Jurkat, Clone E6-1 (cell line): ENCODE measurements around the gene RHCE.
"Not testable (repeated sequence)": the region's sequence is repeated elsewhere in the genome, so short reads cannot be mapped to it uniquely, and the experiment has no call there.

Experiments used
- DNase-seq: peaks from one replicate; pipeline ENCODE4 v3.0.0-alpha.2; 2011; ENCODE audit warnings: low read depth, low spot score
- H3K4me3 ChIP-seq: 2 replicates; pipeline ENCODE4 v1.5.1; 2011; ENCODE audit warnings: mild to moderate bottlenecking, low read length, control low read depth, moderate library complexity

RHCE gene

DNA sequence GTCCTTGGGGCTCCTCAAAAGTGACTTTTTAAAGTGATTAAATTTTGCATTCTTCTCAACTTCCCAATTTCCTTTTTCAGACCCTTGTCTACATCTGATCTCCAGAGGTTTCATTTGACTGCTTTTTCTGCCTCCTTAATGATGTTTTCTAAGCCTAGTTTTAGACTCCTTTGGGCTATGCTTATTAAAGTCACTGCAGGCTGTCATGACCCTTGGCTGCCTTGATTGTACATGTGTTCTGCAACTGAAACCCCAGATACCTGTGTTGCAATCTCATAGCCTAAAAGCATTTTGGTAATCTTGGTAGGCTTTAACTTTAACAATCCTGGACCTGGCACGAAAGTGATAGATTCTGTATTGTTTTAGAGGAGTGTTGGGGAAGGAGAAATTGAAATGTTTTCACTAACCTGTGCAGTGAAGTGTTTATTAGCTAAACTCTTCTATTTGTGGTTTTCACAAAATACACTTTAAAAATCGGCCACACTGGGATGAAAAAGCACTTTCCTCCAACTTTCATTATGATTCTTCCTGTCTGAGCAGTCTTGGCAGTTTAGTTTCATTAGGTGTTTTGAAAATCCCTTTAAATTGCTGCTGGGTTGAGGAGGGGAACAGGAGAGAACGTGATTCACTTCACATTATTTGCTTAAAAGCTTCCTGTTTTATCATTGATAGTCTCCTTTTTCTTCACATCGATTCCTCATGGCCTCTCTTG lies 14.9 kb upstream of the RHCE start:
- no peak overlapping the region for H3K4me3 ChIP-seq
- DNase-seq, result no peak

DNA sequence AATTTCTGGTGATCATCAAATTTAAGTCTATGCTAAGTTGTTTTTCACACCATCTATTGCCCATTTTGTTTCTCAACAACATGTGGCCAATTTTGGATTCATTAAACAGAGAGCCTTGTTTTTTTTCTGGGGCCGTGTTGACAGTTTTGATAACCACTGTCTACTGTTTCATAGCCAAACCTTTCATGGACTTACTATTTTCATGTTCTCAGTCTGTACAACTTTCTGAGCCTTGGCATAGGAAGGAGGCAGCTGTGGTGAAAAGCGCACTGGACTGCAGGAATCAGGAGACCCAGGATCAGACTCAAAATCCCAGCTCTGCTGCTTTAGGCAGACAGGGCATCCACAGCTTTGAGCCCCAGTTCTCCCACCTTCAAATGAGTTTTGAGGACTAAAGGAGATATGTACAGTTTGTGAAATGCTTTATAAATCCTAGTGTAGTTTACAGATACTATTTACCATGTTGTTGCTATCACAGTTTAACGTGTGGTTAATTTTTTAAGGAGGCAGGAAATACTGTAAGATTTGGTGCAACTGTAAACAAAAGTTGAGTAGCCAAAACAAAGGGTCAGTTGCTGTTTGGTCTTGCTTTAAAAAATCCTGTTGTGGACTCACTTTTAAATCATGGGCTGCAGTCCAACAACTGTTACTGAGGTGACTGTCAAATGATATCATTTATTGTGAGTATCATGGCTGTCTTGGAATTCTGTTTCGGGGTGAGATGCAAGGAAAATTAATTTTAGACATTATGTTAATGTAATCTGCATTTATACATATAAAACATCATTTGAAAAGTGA lies 13.0 kb upstream of the RHCE start:
- H3K4me3 ChIP-seq, result no peak overlapping the region
- DNase-seq, result no peak

DNA sequence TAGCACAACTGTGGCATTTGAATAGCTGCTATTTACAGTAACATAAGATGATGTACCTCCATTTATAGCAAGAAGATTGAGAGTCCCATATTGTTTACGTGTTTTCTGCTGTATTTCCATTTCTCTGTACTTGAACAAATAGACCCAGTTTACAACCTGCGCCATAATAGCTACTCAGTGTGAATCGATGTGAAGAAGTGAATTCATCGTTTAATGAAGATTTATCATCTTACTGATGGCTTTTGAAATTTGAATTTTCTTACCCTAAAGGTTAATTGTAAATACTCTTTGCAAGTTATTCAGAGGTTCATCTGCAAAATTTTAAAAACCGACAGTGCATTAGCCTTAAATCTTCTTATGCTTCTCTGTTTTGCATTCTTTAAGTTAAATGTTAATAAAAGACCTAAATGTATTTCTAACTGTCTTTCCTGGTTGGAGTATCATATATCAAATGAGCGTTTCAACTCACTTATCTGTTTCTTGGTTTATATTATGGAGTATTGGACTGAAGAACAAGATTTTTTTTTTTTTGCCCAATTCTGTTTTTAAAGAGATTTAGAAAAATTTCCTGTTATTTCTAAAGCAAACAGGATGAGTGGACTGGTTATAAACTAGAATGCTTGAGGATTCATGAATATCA lies 12.2 kb upstream of the RHCE start:
- DNase-seq, result no peak
- H3K4me3 ChIP-seq, result no peak overlapping the region

DNA sequence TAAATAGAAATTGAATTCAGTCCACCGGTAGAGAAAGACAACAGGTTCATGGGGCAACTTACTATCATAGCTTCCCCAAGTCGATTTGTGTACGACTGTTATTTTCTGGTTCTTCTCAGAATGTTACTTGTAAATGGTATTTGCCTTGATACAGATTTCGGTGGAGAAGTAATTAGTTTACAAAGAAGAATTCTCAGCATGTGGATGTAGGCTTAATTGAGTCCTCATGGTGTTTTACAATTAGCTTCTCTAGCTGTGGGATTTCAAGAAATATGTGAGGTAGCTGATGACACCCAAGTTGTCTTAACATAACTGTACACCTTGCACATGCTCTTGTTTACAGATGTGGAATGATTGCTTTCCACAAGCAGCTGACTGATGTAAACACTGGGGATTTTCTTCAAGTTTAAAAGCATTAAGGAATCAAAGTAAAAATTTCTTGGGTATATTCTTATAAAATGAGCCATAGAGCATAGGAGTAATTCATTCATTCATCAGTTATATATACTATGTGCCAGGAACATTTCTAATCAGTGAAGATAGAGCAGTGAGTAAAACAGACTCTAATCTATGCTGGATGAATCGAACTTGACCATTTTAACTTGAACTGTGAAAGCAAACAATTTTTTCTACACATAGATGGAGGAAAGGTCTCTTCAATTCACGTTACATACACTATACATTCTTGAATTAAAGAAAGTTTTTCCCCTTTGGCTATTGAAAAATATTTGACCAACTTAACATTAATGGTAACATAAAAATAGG lies 11.5 kb upstream of the RHCE start:
- DNase-seq, result no peak
- H3K4me3 ChIP-seq, result peak overlapping the region; percentile 85

DNA sequence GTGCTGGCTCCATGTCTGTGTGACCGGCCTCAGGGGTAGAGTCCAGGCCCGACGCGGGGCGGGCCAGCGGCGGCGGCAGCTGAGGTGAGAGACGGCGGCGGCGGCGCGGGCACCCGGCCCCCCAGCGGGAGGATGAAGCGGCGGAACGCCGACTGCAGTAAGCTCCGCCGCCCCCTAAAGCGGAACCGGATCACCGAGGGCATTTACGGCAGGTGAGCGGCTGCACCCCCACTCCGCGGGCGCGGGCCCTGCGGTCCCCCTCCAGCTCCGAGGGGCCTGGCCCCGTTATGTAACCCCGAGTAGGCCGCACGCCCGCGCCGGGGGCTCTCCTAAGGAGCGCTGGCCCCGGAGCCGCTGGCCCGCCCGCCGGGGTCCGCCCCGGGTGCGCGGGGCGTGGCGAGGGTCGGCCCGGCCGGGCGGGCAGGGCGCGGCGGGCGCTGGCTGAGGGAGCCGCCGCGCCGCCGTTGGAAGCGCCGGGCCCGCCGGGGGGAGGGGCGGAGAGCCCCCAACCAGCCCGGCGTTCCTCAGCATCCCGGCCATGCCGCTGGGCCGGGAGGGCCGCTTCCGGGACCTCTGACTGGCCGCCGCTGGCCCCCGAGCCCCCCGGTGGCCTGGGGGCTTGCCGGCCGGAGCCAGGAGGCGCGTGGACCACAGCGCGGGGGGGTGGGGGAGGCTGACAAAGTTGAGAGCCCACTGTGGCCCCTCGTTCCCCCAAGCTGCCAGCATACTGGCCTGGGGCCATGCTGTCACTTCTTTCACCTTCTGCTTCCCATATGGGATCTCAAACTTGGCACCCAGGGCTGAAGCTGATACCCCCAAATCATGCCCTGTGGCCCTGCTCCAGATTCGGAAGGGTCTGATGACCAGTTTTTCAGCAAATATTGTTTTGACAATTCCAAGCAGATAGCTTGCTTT lies 10.6 kb upstream of the RHCE start:
- DNase-seq, result peak; percentile 47
- H3K4me3 ChIP-seq, result peak overlapping the region; percentile 85

DNA sequence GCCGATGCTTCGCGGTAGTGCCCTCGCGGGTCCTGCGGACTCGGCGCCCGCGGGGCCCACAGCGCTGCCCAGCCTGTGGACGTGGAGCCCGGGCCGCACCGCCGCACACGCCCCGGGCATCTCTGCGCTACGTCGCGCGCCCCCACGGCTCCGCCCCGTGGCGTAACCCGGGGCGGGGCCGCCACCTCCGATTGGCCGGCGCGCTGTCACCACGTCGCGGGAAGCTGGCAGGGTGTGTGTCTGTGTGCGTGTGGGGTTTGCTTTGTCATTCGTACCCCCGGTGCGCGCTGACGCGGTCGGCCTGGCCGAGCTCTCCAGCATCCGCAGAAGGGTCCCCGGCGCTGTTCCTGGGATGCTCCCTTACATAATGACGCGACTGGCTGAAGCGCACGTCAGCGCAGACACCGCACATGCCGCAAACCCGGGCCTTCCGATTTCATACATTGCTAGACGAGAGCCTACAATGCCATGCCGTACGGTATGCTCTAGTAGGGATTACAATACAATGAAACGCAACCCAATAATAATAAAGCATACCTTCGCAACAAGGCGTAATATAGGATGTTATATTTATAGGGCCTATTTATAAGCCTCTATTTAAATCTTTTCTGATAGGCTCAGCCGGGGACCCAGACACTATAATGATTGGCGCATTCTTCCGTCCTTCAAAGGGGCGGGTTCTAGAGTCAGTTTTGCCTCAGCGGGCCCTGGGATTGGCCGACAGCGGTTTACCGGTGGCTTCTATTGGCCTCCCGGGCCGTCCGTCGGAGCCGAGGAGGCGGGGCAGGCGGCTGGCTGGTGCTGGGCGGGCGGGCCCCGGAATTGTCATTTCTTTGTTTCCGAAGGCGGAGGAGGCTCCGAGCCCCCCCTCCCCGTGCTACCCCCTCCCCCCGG lies 9.7 kb upstream of the RHCE start, which contains the start of gene MACO1:
TSS of gene MACO1 (plus strand) at position 825 of the 894 bp plus-strand sequence. CDS start 202 bp downstream, outside the sequence.
- DNase-seq, result peak; percentile 92

DNA sequence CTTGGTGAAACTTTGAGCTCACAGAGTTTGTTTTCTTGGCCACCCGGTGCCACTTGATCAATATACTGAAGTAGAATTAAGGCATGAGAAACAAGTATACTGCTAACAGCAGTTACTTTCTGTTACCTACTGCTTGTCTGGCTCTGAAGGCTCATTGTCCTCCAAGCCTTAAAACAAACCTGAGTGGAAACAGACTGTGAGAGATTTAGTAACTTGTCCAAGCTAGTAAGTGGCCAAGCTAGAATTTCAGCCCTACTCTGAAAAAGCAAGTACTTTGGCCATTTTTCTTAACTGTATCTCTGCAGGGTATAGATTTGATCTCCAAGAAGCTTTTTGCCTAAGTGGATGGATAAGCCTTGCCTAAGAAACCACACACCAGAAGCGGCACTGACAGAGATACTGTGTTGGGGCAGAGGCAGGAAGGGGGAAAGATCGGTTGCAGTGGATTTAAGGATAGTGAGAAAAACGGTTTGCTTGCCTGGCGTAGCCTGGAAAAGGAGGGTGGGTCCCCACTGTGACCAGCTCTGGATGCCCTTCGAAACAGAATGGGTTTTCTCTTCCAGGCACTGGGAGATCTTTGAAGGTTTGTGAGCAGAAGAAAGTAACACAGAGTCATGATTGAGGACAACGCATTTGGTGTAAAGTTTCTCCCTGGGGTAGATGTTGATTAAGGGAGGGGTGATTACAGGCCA lies 8.0 kb upstream of the RHCE start:
- DNase-seq, result no peak

More for the DNA sequence above, 9.7 kb upstream of the RHCE start, which contains the start of gene MACO1:
- H3K4me3 ChIP-seq, result peak within 1 kb of the TSS; percentile 85

DNA sequence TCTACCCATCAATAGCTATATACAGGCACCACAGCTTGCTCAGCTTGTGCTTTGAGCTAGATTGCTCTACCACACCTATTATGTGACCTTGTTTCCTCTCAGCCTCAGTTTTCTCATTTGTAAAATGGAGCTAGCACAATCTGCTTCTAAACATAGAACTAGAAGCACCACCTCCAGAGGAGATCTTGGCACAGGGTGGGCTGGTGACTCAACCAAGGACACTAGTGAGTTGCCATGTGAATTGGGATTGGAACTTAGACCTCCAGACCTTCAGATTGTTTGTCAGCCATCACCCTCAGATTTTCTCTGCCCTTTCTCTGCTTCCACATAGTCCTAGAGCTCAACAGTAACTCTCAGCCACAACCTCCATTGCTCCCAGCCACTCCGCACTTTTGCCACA lies 7.1 kb upstream of the RHCE start:
- no peak overlapping the region for H3K4me3 ChIP-seq
- DNase-seq, result no peak

More for the DNA sequence above, 8.0 kb upstream of the RHCE start:
- no peak overlapping the region for H3K4me3 ChIP-seq

DNA sequence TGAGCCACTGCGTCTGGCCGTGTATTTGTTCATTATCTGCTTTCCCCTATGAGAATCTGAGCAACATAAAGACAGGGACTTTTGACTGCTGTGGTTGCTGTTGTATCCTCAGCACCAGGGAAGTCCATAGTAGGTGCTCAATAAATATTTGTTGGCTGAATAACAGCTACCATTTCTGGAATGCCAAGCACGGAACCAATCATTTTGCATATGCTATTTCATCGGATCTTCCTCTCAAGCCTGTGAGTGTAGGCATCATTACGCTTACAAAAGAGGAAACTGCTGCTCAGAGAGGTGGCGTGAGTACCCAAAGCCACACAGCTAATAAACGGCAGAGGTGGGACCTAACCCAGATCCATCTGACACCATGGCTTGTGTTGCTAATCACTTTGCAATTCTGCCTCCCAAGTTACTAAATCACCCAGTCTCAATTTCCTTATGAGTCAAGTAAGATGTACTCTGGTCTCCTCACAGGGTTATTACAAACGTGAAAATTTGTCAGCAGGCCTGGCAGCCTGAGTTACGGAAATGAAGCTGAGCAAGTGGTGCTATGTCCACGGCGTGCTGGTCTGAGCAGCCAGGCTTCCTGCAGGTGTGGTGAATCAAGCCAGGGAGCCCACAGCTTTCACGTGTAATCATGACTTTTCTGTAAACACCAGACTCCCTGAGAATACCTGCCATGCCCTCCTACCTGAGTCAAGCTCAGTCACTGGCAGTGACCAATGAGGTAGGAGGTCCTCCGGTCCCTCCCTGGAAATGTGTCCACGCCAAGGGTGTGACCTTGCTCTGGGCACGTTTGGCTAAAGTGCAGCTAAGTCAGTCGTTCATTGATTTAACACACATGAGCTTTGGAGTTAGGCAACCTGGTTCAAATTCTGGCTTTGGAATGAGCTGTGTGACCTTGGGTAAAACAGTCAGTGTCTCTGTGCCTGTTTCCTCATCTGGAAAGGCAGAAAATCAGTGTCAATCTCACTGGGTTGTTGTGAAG lies 4.8 kb upstream of the RHCE start:
- no peak for DNase-seq

DNA sequence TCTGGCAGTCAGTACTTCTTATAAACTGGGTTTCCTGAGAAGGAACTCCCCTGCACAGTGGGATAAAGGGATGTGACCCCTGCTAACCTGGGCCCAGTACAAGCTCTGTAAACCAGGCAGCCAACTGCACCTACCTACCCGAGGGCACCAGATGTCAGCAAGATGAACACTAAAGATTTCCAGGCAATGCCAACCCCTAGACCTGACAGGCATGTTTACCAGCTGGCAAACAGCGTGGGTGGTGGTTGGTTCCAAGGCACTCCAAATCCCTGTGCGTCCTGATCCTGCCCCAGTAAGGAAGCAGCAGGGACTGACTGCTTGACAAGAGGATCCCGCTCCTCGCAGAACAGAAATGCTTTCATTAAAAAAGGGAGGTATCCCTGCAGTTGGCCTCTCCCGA lies 2.6 kb upstream of the RHCE start:
- not testable (repeated sequence) for DNase-seq

More for the DNA sequence above, 4.8 kb upstream of the RHCE start:
- no peak overlapping the region for H3K4me3 ChIP-seq

DNA sequence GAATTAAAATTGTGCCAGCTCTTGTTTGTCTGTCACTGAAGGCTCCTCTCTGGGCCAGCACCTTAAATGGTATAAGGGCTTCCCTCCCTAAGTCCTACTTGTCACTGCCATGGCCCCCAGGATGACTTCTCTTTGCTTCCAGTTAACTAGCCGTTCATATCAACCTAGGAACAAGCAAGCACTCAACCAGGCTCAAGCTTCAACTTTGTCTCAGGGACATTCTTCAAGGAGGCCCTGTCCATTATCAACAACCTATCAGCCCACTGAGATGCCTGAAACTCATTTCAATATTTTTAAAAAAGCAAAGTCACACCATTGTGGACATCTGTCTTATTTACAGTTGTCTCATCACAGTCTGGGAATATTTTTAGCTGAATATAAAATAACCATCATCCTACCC lies 1.3 kb downstream of the RHCE start:
- DNase-seq, H3K4me3 ChIP-seq: not testable (repeated sequence)

More for the DNA sequence above, 2.6 kb upstream of the RHCE start:
- H3K4me3 ChIP-seq, result not testable (repeated sequence)

DNA sequence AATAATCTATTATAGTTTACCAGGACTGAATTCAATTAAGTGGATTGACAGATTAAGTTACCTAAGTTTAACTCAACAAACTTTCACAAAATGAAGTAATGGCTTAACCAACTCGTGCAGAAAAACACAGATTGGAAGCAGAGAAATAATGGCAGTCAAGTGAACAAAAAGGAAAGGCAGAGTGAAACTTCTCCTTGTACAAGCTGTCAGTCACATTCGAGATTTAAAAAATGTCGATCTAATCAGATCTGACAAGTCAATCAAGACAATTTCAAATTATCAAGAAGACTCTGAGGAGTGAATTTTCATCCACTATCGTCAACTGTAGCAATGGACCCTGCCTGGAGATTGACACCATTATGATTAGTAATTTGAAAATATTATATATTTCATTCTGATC lies 3.3 kb downstream of the RHCE start:
- not testable (repeated sequence) for DNase-seq, H3K4me3 ChIP-seq

DNA sequence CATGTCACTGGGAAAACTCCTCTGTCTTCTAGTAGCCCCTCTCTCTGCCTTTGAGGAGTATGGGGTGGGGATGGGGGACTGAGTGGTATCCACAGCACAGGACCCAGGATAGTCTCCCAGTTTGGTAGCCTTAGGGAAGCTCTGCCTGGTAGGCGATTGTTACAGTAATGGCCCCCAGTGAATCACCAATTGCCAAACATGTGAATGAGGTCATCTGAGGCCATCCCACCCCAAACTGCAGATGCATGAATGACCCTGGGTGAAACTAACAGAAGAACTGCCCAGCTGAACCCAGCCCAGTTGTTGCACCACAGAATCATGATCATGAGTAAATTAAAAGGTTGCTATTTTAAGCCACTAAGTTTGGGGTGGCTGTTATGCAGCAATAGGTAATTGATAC lies 6.0 kb downstream of the RHCE start:
- not testable (repeated sequence) for H3K4me3 ChIP-seq, DNase-seq

DNA sequence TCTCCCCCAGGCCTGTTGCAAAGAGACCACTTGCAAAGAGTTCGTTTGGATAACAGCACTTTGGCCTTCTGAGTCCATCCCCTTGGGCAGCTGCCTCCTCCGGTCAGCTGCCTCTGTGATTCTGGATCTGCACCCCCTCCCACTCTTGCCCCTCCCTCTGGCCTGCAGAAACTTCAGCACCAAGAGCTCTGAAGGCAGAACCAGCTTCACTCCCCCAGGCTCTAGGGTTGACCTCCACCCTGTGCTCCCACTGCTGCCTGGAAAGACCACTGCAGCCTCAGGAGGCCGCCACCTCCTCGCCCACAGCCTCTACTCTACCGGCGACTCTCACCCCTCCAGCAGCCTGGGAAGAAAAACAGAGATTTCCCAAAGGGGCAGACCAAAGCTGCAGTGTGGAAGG lies 6.5 kb downstream of the RHCE start:
- not testable (repeated sequence) for H3K4me3 ChIP-seq, DNase-seq

DNA sequence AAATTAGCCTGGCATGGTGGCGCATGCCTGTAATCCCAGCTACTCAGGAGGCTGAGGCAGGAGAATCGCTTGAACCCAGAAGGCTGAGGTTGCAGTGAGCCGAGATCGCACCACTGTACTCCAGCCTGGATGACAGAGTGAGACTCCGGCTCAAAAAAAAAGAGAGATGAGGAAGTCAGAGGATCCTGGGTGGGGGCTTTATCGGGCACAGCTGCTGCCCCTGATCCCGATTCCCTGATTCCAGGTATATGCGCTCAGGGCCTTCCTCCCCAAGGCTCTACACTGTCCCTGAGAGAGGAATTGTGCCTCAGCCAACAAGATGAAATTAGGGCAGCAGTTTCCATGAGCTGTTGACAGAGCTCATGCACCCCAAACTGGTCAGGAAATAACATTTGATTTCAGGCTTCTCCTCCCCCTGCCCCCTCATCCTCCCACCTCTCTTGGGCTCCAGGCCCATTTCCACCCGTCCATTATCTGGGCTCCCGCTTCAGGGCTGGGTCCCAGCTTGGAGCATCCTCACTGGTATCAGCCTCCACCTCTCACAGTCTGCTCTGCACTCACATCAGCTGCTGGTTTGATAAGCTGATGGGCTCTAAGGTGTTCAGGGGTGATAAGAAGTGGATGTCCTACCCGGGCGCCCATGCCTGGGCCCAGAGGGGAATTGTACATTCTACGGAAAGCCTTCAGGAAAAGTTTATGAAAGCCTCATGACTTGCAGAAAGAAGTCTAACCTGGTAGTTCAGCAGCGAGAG lies 7.6 kb downstream of the RHCE start:
- DNase-seq, H3K4me3 ChIP-seq: not testable (repeated sequence)
